GM13976 (cell line): Measurements from ENCODE around the gene PLD2.
A peak's percentile ranks its signal among the peaks of the same experiment; 100 is the strongest.

ENCODE experiments used
- DNase-seq: peaks from one replicate; pipeline ENCODE4 v3.0.0; 2012; ENCODE audit warnings: low spot score
- in situ Hi-C: fragments of 300-500 bp; cut with MboI; formaldehyde crosslinking; loops from one replicate; pipeline ENCODE4 v1.12.0; 2022; ENCODE audit warnings: low sequenced_read_pairs, mixed read lengths, inconsistent platforms; ENCODE audit not compliant: unreplicated experiment
- TF ChIP-seq, protein P1 (sequence below): IDR thresholded peaks from 2 replicates; pipeline ENCODE4 v1.5.1; 2012; ENCODE audit warnings: borderline replicate concordance, mild to moderate bottlenecking; ENCODE audit not compliant: insufficient read depth; ENCODE audit errors: extremely low read depth, missing control alignments, control extremely low read depth

PLD2 gene

DNA sequence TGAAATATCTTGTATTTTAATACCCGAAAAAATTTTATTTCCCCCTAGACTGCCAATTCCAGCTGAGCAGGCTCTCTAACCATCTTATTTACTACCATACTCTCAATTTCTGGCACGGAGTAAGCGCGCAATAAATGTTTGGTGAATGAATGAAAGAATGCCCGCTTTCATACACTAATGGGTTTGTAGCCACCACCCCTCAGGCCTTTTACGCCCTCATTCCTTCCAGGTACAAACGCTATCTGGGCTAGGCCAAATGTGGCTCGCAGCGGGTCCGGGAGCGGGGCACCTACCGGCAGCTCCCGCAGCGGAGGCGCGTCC lies 536 bp upstream of the PLD2 start:
- TF ChIP-seq, protein P1, sequence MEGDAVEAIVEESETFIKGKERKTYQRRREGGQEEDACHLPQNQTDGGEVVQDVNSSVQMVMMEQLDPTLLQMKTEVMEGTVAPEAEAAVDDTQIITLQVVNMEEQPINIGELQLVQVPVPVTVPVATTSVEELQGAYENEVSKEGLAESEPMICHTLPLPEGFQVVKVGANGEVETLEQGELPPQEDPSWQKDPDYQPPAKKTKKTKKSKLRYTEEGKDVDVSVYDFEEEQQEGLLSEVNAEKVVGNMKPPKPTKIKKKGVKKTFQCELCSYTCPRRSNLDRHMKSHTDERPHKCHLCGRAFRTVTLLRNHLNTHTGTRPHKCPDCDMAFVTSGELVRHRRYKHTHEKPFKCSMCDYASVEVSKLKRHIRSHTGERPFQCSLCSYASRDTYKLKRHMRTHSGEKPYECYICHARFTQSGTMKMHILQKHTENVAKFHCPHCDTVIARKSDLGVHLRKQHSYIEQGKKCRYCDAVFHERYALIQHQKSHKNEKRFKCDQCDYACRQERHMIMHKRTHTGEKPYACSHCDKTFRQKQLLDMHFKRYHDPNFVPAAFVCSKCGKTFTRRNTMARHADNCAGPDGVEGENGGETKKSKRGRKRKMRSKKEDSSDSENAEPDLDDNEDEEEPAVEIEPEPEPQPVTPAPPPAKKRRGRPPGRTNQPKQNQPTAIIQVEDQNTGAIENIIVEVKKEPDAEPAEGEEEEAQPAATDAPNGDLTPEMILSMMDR, result no peak
- no peak for DNase-seq
- in situ Hi-C loops, result no loop called here

DNA sequence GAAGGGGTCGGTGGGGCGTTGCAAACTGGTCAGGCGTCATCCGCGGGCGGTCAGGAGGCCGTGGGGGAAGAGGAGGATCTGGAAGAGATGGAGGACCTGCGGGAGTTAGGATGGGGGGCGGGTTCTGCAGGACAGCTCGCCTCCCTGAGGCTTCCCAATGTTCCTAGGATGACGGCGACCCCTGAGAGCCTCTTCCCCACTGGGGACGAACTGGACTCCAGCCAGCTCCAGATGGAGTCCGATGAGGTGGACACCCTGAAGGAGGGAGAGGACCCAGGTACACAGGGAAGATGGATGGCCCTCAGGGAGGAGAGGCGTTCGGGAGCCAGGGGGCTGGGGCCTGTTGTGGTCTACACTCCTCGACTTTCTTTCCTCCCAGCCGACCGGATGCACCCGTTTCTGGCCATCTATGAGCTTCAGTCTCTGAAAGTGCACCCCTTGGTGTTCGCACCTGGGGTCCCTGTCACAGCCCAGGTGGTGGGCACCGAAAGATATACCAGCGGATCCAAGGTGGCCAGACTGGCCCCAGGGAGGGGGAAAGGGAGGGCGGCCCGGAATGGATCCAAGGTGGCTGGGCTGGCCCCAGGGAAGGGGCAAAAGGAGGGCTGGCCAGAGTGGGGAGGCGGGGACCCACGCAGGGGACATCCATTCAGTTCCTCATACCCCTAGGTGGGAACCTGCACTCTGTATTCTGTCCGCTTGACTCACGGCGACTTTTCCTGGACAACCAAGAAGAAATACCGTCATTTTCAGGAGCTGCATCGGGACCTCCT lies 839 bp downstream of the PLD2 start:
- DNase-seq, result peak; percentile 52
- TF ChIP-seq, protein P1, result no peak
- in situ Hi-C loops, result no loop called here

DNA sequence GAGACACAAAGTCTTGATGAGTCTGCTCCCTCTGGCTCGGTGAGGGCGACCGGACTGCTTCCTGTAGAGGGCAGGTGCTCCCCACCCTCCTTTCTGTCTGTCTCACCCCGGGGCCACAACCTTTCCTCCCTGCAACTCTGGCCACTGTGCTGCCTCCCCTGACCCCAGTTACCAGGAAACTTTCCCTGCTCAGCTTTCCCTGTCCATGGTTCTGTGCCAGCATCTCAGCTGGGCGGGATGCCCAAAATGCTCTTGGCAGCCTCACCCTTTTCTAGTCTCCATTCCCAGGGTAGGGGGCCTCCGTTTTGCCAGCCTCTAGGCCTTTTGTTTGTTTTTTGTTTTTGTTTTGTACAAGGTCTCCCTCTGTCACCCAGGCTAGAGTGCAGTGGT lies 1.4 kb downstream of the PLD2 start:
- in situ Hi-C loops, result no loop called here
- no peak for DNase-seq
- TF ChIP-seq, protein P1, result no peak

DNA sequence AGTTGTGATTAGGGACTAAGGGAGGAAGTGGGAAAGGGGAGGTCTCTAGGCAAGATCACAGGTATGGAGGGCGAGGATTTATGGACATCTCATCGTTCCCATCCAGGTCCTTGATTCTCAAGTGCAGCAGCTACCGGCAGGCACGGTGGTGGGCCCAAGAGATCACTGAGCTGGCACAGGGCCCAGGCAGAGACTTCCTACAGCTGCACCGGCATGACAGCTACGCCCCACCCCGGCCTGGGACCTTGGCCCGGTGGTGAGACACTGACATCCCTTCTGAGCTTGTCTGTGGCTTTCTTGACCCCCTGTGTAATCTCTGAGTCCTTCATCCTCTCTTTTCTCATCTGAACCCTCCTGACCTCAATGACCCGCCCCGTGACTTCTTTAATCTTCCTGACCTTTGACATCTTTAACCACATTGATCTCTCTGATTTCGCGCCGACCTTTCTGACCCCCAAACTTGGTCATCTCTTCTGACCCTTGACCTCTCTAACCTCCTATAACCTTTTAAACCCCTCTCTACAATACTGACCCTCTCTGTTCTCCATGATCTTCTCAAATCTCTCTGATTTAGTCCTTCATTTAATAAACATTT lies 3.8 kb downstream of the PLD2 start:
- DNase-seq, result peak; percentile 12
- in situ Hi-C loops, result no loop called here
- TF ChIP-seq, protein P1, result no peak

DNA sequence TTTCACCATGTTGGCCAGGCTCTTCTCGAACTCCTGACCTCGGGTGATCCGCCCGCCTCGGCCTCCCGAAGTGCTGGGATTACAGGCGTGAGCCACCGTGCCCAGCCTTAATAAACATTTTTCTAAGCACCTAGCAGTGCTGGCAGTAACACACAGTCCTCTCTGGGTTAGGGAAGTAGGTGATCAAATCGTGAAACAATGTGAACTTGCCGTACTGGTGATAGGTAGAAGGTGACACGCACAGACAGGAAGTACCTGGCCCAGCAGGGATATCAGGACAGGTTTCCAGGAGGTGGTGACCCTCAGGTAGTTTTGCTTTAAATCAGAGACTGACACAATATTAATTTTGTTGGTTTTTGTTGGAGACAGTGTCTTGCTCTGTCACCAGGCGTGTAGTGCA lies 4.5 kb downstream of the PLD2 start:
- no peak for DNase-seq
- TF ChIP-seq, protein P1, result no peak
- in situ Hi-C loops, result no loop called here

DNA sequence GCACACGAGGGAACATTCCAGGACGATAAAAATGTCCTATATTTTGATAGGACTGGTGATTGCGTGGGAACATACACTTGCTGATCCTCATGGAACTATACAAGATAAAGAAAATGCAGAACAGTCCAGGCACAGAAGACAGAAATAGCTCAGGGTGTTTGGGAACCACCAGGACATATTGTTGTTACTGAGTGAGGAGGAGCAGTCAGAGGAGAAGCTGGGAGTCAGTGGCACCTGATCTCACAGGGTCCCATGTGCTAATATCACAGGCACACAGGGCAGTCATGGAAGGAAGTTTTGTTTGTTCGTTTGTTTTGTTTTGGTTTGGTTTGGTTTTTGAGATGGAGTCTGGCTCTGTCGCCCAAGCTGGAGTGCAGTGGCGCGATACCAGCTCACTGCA lies 5.7 kb downstream of the PLD2 start:
- no peak for DNase-seq
- TF ChIP-seq, protein P1, result no peak
- in situ Hi-C loops, result no loop called here
